HepG2 (cell line): ENCODE data around the gene PSMA3. TPM values are rescaled to one million over a fixed set of nuclear protein-coding genes. Genes with fewer than 3 reads are reported as not detected.

Experiments
- PAWR ChIP-seq: sonication (generic); formaldehyde crosslinking; IDR thresholded peaks from 2 replicates; pipeline ENCODE4 v1.4.0; 2020; ENCODE audit warnings: missing genetic modification reagents, mild to moderate bottlenecking, borderline replicate concordance
- RAD51 ChIP-seq: fragments of 450-650 bp; IDR thresholded peaks from 2 replicates; pipeline ENCODE4 v1.6.1; 2016; ENCODE audit warnings: borderline replicate concordance
- SMARCC2 ChIP-seq: fragments of 450-650 bp; IDR thresholded peaks from 2 replicates; pipeline ENCODE4 v1.6.1; 2017; ENCODE audit warnings: antibody characterized with exemption, mild to moderate bottlenecking
- TBP ChIP-seq: sonication (generic); formaldehyde crosslinking; IDR thresholded peaks from 2 replicates; pipeline ENCODE4 v1.5.0; 2020; ENCODE audit warnings: missing genetic modification reagents
- U2AF1 ChIP-seq: fragments of 200-400 bp; formaldehyde crosslinking; optimal IDR thresholded peaks from 2 replicates; pipeline ENCODE3; 2017; ENCODE audit warnings: mild to moderate bottlenecking, low read depth, low read length
- ZFP1 ChIP-seq: IDR thresholded peaks from 2 replicates; pipeline ENCODE4 v1.6.1; 2016
- ZIK1 ChIP-seq: sonication (generic); formaldehyde crosslinking; IDR thresholded peaks from 2 replicates; pipeline ENCODE4 v1.5.0; 2020; ENCODE audit warnings: mild to moderate bottlenecking, low read depth, missing genetic modification reagents, borderline replicate concordance
- ZMYM2 ChIP-seq: sonication (generic); formaldehyde crosslinking; IDR thresholded peaks from 2 replicates; pipeline ENCODE4 v1.8.0; 2022; ENCODE audit warnings: mild to moderate bottlenecking, missing genetic modification reagents
- ZNF292 ChIP-seq: sonication (generic); formaldehyde crosslinking; IDR thresholded peaks from 2 replicates; pipeline ENCODE4 v1.8.1; 2022; ENCODE audit warnings: mild to moderate bottlenecking, low read depth, missing genetic modification reagents, borderline replicate concordance
- ZNF619 ChIP-seq: sonication (generic); formaldehyde crosslinking; IDR thresholded peaks from 2 replicates; pipeline ENCODE4 v1.4.0; 2020; ENCODE audit warnings: mild to moderate bottlenecking, missing genetic modification reagents
- ZNF83 ChIP-seq: sonication (generic); formaldehyde crosslinking; IDR thresholded peaks from 2 replicates; pipeline ENCODE4 v1.4.0; 2020; ENCODE audit warnings: missing genetic modification reagents, mild to moderate bottlenecking, borderline replicate concordance
- ZSCAN31 ChIP-seq: sonication (generic); formaldehyde crosslinking; IDR thresholded peaks from 2 replicates; pipeline ENCODE4 v1.5.0; 2020; ENCODE audit warnings: low read depth, mild to moderate bottlenecking, missing genetic modification reagents
- polyA plus RNA-seq, 8 experiments: library from polyadenylated mRNA; depleted of rRNA in 3 of 8; stranded (reverse) in 7 of 8; unstranded in 1 of 8; fragments of >200 nt; fragmentation: Illumina TruSeq in 4 of 8; extraction: Trizol in 4 of 8; gene quantifications; 2 replicates each; pipeline versions ENCODE4 v1.2.1 to v1.2.3, GENCODE V29; 2011 to 2016; ENCODE audit warnings: low read depth in 4 of 8, missing spikeins in 1 of 8, mixed read lengths in 1 of 8; ENCODE audit not compliant: insufficient read depth in 1 of 8
- total RNA-seq, 5 experiments: library from RNA; depleted of rRNA; stranded (reverse); fragments of >200 nt; fragmentation: Illumina TruSeq; extraction: Trizol; gene quantifications; 2 replicates each; pipeline ENCODE4 v1.2.3, GENCODE V29; 2016; ENCODE audit warnings: low read depth in 1 of 5
- TF ChIP-seq, protein P1 (sequence below), 2 experiments: sonication (generic) in 1 of 2; formaldehyde crosslinking in 1 of 2; IDR thresholded peaks; 2 replicates each; pipeline versions ENCODE4 v1.4.0 to v1.6.1; 2018 to 2020; ENCODE audit warnings: missing genetic modification reagents in 2 of 2, borderline replicate concordance in 1 of 2, low read depth in 1 of 2, mild to moderate bottlenecking in 1 of 2, missing biosample characterization in 1 of 2
- TF ChIP-seq, protein P2 (sequence below): sonication (generic); formaldehyde crosslinking; IDR thresholded peaks from 2 replicates; pipeline ENCODE4 v1.4.0; 2020; ENCODE audit warnings: missing genetic modification reagents
- TF ChIP-seq, protein P3 (sequence below): sonication (generic); formaldehyde crosslinking; conservative IDR thresholded peaks from 2 replicates; pipeline ENCODE4 v1.4.0; 2020; ENCODE audit warnings: missing genetic modification reagents
- TF ChIP-seq, protein P4 (sequence below): sonication (generic); formaldehyde crosslinking; IDR thresholded peaks from 2 replicates; pipeline ENCODE4 v1.4.0; 2020; ENCODE audit warnings: mild to moderate bottlenecking, low read depth, missing genetic modification reagents
- TF ChIP-seq, protein P5 (sequence below): sonication (generic); formaldehyde crosslinking; conservative IDR thresholded peaks from 2 replicates; pipeline ENCODE4 v1.4.0; 2020; ENCODE audit warnings: missing genetic modification reagents
- TF ChIP-seq, protein P6 (sequence below): sonication (generic); formaldehyde crosslinking; IDR thresholded peaks from 2 replicates; pipeline ENCODE4 v1.5.0; 2020; ENCODE audit warnings: mild to moderate bottlenecking, low read depth, missing genetic modification reagents, borderline replicate concordance
- TF ChIP-seq, protein P7 (sequence below): sonication (generic); formaldehyde crosslinking; IDR thresholded peaks from 2 replicates; pipeline ENCODE4 v1.4.0; 2020; ENCODE audit warnings: mild to moderate bottlenecking, missing genetic modification reagents

The PSMA3 gene
- total and polyA plus RNA-seq, 2 of the 13 experiments (the other 11 are each of a cell fraction or from before 2014, with no cell fraction given) = 232 to 275 TPM

DNA sequence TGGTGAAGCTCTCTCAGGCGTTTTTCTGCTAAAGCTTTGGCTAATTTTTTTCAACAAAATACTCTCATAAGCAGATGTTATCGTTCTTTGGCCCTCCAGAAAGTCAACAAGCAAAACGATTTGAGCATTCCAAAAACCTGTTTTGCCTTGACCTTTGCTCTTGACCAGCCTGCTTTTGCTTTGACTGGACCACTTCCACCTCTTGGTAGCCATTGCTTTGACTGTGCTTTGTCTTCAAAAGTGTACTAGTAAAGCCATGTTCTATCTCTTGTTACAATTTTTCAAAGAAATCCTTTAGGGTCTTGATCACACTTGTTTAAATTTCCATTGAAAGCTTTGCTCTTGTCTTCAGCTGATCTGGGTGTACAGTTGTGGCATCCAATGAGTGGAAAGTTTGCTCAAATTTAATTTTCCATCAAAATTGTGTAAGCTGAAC is 43.0 kb downstream of the PSMA3 start (continued):
- TF ChIP-seq, protein P1, sequence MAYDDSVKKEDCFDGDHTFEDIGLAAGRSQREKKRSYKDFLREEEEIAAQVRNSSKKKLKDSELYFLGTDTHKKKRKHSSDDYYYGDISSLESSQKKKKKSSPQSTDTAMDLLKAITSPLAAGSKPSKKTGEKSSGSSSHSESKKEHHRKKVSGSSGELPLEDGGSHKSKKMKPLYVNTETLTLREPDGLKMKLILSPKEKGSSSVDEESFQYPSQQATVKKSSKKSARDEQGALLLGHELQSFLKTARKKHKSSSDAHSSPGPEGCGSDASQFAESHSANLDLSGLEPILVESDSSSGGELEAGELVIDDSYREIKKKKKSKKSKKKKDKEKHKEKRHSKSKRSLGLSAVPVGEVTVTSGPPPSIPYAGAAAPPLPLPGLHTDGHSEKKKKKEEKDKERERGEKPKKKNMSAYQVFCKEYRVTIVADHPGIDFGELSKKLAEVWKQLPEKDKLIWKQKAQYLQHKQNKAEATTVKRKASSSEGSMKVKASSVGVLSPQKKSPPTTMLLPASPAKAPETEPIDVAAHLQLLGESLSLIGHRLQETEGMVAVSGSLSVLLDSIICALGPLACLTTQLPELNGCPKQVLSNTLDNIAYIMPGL (CRISPR knock-in tag; IDR thresholded peaks at IDR 0.05; ENCODE audit: borderline replicate concordance in 1 of 2, low read depth in 1 of 2) = peak in 1 of 2 experiments; percentile 17; a peak in 1 of 4 replicates
- TF ChIP-seq, protein P2, sequence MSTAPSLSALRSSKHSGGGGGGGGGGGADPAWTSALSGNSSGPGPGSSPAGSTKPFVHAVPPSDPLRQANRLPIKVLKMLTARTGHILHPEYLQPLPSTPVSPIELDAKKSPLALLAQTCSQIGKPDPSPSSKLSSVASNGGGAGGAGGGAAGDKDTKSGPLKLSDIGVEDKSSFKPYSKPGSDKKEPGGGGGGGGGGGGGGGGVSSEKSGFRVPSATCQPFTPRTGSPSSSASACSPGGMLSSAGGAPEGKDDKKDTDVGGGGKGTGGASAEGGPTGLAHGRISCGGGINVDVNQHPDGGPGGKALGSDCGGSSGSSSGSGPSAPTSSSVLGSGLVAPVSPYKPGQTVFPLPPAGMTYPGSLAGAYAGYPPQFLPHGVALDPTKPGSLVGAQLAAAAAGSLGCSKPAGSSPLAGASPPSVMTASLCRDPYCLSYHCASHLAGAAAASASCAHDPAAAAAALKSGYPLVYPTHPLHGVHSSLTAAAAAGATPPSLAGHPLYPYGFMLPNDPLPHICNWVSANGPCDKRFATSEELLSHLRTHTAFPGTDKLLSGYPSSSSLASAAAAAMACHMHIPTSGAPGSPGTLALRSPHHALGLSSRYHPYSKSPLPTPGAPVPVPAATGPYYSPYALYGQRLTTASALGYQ (CRISPR knock-in tag) = peak; percentile 83
- TF ChIP-seq U2AF1 (no peak), ZNF83 (no peak), SMARCC2 (no peak), TBP (no peak), ZNF292 (no peak), RAD51 (no peak), ZIK1 (CRISPR knock-in tag) (no peak), ZNF619 (CRISPR knock-in tag) (no peak), ZMYM2 (CRISPR knock-in tag) (peak; percentile 24; the same call in 1 of the 2 replicates), ZSCAN31 (CRISPR knock-in tag) (no peak), ZFP1 (CRISPR knock-in tag) (no peak), PAWR (CRISPR knock-in tag) (no peak)
- TF ChIP-seq, protein P3, sequence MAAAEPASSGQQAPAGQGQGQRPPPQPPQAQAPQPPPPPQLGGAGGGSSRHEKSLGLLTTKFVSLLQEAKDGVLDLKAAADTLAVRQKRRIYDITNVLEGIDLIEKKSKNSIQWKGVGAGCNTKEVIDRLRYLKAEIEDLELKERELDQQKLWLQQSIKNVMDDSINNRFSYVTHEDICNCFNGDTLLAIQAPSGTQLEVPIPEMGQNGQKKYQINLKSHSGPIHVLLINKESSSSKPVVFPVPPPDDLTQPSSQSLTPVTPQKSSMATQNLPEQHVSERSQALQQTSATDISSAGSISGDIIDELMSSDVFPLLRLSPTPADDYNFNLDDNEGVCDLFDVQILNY (CRISPR knock-in tag) = no peak
- TF ChIP-seq, protein P4, sequence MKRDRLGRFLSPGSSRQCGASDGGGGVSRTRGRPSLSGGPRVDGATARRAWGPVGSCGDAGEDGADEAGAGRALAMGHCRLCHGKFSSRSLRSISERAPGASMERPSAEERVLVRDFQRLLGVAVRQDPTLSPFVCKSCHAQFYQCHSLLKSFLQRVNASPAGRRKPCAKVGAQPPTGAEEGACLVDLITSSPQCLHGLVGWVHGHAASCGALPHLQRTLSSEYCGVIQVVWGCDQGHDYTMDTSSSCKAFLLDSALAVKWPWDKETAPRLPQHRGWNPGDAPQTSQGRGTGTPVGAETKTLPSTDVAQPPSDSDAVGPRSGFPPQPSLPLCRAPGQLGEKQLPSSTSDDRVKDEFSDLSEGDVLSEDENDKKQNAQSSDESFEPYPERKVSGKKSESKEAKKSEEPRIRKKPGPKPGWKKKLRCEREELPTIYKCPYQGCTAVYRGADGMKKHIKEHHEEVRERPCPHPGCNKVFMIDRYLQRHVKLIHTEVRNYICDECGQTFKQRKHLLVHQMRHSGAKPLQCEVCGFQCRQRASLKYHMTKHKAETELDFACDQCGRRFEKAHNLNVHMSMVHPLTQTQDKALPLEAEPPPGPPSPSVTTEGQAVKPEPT (CRISPR knock-in tag) = no peak
- TF ChIP-seq, protein P5, sequence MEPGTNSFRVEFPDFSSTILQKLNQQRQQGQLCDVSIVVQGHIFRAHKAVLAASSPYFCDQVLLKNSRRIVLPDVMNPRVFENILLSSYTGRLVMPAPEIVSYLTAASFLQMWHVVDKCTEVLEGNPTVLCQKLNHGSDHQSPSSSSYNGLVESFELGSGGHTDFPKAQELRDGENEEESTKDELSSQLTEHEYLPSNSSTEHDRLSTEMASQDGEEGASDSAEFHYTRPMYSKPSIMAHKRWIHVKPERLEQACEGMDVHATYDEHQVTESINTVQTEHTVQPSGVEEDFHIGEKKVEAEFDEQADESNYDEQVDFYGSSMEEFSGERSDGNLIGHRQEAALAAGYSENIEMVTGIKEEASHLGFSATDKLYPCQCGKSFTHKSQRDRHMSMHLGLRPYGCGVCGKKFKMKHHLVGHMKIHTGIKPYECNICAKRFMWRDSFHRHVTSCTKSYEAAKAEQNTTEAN (CRISPR knock-in tag) = no peak
- TF ChIP-seq, protein P6, sequence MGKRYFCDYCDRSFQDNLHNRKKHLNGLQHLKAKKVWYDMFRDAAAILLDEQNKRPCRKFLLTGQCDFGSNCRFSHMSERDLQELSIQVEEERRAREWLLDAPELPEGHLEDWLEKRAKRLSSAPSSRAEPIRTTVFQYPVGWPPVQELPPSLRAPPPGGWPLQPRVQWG (CRISPR knock-in tag) = no peak
- TF ChIP-seq, protein P7, sequence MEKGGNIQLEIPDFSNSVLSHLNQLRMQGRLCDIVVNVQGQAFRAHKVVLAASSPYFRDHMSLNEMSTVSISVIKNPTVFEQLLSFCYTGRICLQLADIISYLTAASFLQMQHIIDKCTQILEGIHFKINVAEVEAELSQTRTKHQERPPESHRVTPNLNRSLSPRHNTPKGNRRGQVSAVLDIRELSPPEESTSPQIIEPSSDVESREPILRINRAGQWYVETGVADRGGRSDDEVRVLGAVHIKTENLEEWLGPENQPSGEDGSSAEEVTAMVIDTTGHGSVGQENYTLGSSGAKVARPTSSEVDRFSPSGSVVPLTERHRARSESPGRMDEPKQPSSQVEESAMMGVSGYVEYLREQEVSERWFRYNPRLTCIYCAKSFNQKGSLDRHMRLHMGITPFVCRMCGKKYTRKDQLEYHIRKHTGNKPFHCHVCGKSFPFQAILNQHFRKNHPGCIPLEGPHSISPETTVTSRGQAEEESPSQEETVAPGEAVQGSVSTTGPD = peak; percentile 94
